Upper lobe of left lung (tissue), 6 donors: ENCODE measurements around the gene TRIM42. TPM values are rescaled to one million over a fixed set of nuclear protein-coding genes. Genes with fewer than 3 reads are reported as not detected.

ENCODE experiments used
- ATAC-seq, 2 donors: fragments of 200-7000 bp; cut with Tn5 transposase; one replicate each; pipeline ENCODE4 v1.9.1; 2022; ENCODE audit warnings: mild to moderate bottlenecking in 2 of 2, moderate library complexity in 2 of 2; ENCODE audit not compliant: low FRiP score in 2 of 2
- DNase-seq, 2 donors: peaks; one replicate each; pipeline ENCODE4 v3.0.0-alpha.2; 2019 to 2020
- H3K27ac ChIP-seq, 4 donors: fragments of 200-600 bp; sonication (generic); one replicate each; pipeline ENCODE4 v1.5.1; 2016 to 2019
- H3K27me3 ChIP-seq, 4 donors: fragments of 200-600 bp; sonication (generic); one replicate each; pipeline ENCODE4 v1.5.1; 2017 to 2019
- H3K36me3 ChIP-seq, 4 donors: fragments of 200-600 bp; sonication (generic); one replicate each; pipeline ENCODE4 v1.5.1; 2016 to 2019
- H3K4me1 ChIP-seq, 4 donors: fragments of 200-600 bp; sonication (generic); one replicate each; pipeline ENCODE4 v1.5.1; 2018 to 2019
- H3K4me3 ChIP-seq, 4 donors: fragments of 200-600 bp; sonication (generic); one replicate each; pipeline ENCODE4 v1.5.1; 2017 to 2019; ENCODE audit warnings: mild to moderate bottlenecking in 2 of 4, moderate library complexity in 1 of 4
- H3K9me3 ChIP-seq, 4 donors: fragments of 200-600 bp; sonication (generic); one replicate each; pipeline ENCODE4 v1.5.1; 2018 to 2019
- EP300 ChIP-seq, 4 donors: sonication (generic); formaldehyde crosslinking; IDR thresholded peaks; one replicate each; pipeline ENCODE4 v1.5.1; 2017; ENCODE audit warnings: antibody characterized with exemption in 4 of 4, control low read depth in 2 of 4
- POLR2A ChIP-seq, 4 donors: fragments of 450-650 bp; IDR thresholded peaks; one replicate each; pipeline ENCODE4 v1.5.1; 2016 to 2017; ENCODE audit warnings: antibody characterized with exemption in 4 of 4, mild to moderate bottlenecking in 2 of 4
- POLR2AphosphoS5 ChIP-seq, 2 donors: sonication (generic); formaldehyde crosslinking; IDR thresholded peaks; one replicate each; pipeline ENCODE4 v1.5.1; 2017; ENCODE audit warnings: antibody characterized with exemption in 2 of 2
- WGBS, 2 donors: methylation state at CpG; one replicate each; pipeline ENCODE4 v1.1.5; 2017 to 2018; 5-methylcytosine and 5-hydroxymethylcytosine counted together
- total RNA-seq, 6 donors: library from RNA; depleted of rRNA in 4 of 6; stranded (reverse); fragments of >200 nt in 4 of 6; gene quantifications; one replicate each; pipeline versions ENCODE4 v1.1.0 to v1.2.1, GENCODE V29; 2016 to 2021
- TF ChIP-seq, protein P1 (sequence below), 6 experiments: fragments of 450-650 bp in 4 of 6; fragments of 200-600 bp in 2 of 6; sonication (generic) in 2 of 6; IDR thresholded peaks; one replicate each; pipeline ENCODE4 v1.5.1; 2016 to 2019; ENCODE audit warnings: antibody characterized with exemption in 6 of 6
- donor health status: DM: no; HTN: no; CAD: no; lungs with moderate emphysema.
- donor health status: DM: no; HTN: yes; CAD: no; lungs with severe emphysema.

Gene TRIM42
- total RNA-seq, 6 donors from 2014 or later = not detected

DNA sequence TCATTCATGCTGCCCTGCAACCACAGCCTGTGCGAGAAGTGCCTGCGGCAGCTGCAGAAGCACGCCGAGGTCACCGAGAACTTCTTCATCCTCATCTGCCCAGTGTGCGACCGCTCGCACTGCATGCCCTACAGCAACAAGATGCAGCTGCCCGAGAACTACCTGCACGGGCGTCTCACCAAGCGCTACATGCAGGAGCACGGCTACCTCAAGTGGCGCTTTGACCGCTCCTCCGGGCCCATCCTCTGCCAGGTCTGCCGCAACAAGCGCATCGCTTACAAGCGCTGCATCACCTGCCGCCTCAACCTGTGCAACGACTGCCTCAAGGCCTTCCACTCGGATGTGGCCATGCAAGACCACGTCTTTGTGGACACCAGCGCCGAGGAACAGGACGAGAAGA, 4.7 kb downstream of the TRIM42 start:
- Histone ChIP-seq H3K9me3 (no peaks in the 10 kb centered on the region), H3K4me1 (no peaks in the 10 kb centered on the region), H3K36me3 (no peaks in the 10 kb centered on the region), H3K4me3 (no peak overlapping the region), H3K27ac (no peak overlapping the region), H3K27me3 (no peaks in the 10 kb centered on the region)
- ATAC-seq (no peak), DNase-seq (peak in 1 of 2 donors; percentile 68)
- 94 to 96% methylated on average over 22 to 27 of the region's 27 CpGs for WGBS, 2 donors
- TF ChIP-seq POLR2AphosphoS5 (IDR thresholded peaks at IDR 0.05) (no peak), EP300 (IDR thresholded peaks at IDR 0.05) (no peak), POLR2A (IDR thresholded peaks at IDR 0.05) (no peak)
- TF ChIP-seq, protein P1, sequence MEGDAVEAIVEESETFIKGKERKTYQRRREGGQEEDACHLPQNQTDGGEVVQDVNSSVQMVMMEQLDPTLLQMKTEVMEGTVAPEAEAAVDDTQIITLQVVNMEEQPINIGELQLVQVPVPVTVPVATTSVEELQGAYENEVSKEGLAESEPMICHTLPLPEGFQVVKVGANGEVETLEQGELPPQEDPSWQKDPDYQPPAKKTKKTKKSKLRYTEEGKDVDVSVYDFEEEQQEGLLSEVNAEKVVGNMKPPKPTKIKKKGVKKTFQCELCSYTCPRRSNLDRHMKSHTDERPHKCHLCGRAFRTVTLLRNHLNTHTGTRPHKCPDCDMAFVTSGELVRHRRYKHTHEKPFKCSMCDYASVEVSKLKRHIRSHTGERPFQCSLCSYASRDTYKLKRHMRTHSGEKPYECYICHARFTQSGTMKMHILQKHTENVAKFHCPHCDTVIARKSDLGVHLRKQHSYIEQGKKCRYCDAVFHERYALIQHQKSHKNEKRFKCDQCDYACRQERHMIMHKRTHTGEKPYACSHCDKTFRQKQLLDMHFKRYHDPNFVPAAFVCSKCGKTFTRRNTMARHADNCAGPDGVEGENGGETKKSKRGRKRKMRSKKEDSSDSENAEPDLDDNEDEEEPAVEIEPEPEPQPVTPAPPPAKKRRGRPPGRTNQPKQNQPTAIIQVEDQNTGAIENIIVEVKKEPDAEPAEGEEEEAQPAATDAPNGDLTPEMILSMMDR (IDR thresholded peaks at IDR 0.05) = no peak

DNA sequence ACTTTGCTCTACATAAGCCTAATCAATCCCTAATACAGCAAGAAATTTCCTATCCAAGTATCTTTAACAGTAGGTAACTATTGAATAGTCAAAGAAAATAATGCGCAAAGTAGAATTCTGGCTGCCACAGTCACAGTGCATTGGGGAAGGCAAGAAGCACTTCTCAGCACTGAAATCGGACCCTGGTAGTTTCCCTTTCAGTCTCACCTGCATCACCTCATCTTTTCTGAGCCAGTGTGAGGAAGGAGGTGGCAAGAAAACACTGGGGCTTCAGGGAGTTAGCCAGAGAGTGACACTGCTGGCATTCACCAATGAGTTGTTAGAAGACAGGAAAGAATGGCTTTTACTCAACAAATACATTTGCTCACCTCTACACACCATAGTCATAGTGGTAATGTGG, 8.3 kb downstream of the TRIM42 start:
- Histone ChIP-seq H3K4me3 (no peak overlapping the region), H3K27me3 (no peaks in the 10 kb centered on the region), H3K9me3 (no peaks in the 10 kb centered on the region), H3K36me3 (no peaks in the 10 kb centered on the region), H3K27ac (no peak overlapping the region), H3K4me1 (no peaks in the 10 kb centered on the region)
- no peak for TF ChIP-seq POLR2A (IDR thresholded peaks at IDR 0.05)
- TF ChIP-seq, protein P1 (IDR thresholded peaks at IDR 0.05) = no peak
- no peak for TF ChIP-seq POLR2AphosphoS5 (IDR thresholded peaks at IDR 0.05)
- ATAC-seq = no peak
- no peak for DNase-seq
- 80 to 81% methylated on average over 2 of the region's 2 CpGs for WGBS, 2 donors

DNA sequence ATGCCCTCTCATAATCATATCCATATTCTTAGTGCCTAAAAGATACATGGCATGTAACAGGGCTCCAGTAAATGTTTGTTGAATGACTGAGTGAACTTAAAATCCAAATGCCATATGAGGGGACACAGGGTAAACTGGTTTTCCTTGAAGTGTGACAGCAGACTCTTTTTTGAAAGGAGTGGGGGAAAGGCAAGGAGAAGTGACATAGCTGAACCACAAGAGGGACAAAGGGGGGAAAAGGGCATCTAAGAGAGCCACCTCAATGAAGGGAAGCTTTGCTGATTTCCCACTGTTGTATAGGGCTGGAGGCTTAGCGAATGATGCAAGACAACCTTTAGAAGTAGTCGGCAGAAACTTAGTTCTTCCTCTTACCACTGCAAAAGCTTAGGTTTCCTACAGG, 9.1 kb downstream of the TRIM42 start:
- WGBS, 2 donors = 81 to 84% methylated on average over 2 of the region's 2 CpGs
- no peaks in the 10 kb centered on the region for H3K36me3 ChIP-seq
- H3K4me1 ChIP-seq = no peaks in the 10 kb centered on the region
- no peaks in the 10 kb centered on the region for H3K27me3 ChIP-seq
- no peak for TF ChIP-seq EP300 (IDR thresholded peaks at IDR 0.05)
- no peak for TF ChIP-seq POLR2AphosphoS5 (IDR thresholded peaks at IDR 0.05)
- TF ChIP-seq, protein P1 (IDR thresholded peaks at IDR 0.05) = no peak
- no peak for TF ChIP-seq POLR2A (IDR thresholded peaks at IDR 0.05)
- no peaks in the 10 kb centered on the region for H3K9me3 ChIP-seq
- no peak for ATAC-seq
- DNase-seq = no peak
- no peak overlapping the region for H3K27ac ChIP-seq
- no peak overlapping the region for H3K4me3 ChIP-seq

DNA sequence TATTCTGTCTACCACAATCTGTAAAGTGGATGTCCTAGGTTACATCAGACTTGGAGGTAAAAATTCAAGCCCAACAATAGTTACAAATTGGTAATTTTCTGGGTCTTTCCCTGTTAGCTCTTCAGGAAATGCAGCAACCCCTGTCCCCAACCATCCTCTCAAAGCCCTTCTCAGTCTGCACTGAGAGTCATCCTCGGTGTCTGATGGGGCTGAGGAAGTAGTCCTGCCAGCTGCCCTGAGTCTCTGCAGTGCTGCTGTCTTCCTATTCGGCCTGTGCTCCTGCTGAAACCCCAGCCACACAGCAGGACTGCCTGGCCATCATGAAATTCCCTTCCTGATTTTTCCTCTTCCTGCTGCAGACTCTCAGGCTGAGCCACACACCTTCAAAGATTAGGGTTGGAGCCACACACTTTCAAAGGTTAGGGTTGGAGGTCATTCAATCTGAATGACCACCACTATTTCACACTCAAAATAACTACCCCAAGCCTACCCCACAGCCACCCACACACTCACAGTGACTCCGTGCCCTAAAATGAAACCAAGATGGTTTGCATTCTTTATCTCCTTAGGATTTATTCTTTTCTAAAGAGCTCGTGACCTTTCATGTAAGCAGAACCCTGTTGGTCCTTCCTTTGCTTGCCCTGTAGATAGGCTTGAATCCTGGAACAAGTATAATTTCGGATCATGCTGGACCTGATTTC, 17.6 kb downstream of the TRIM42 start:
- TF ChIP-seq POLR2A (IDR thresholded peaks at IDR 0.05) = no peak
- no peak for TF ChIP-seq EP300 (IDR thresholded peaks at IDR 0.05)
- no peak for TF ChIP-seq POLR2AphosphoS5 (IDR thresholded peaks at IDR 0.05)
- TF ChIP-seq, protein P1 (IDR thresholded peaks at IDR 0.05) = no peak
- Histone ChIP-seq H3K4me3 (no peak overlapping the region), H3K27me3 (no peaks in the 10 kb centered on the region), H3K36me3 (no peaks in the 10 kb centered on the region), H3K27ac (no peak overlapping the region), H3K4me1 (no peaks in the 10 kb centered on the region), H3K9me3 (no peaks in the 10 kb centered on the region)
- 51 to 52% methylated on average over 5 of the region's 5 CpGs for WGBS, 2 donors
- DNase-seq = no peak
- ATAC-seq = no peak
